ENCODE results near the gene TCEA3.
A peak's percentile ranks its signal among the peaks of the same experiment; 100 is the strongest.

TCEA3 gene

DNA sequence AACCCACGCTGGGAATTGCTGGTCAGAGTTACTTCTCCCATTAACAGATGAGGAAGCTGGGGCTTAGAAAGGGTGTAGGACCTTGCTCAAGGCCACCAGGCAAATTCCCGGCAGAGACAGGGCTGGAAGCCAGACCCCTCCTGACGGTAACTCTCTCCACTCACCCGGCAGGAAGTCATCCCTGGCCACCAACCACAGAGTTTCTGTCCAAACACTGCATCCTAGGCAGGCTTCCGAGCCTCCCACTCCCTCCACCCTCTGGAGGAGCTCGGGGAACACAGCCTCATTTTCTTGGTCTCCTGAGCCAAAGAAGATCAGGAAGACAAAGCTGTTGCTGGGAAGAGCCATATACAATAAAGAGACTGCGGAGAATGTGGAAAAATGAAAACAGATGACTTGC is 29.9 kb downstream of the TCEA3 start:
- peak overlapping the region; percentile 20 to 83 for H3K4ac ChIP-seq (ENCODE audit: low read depth in 1 of 2, low read length in 2 of 2)
- no peak overlapping the region for H3K23ac ChIP-seq (ENCODE audit: low read length in 2 of 2)
- whole genome bisulfite sequencing: 5% methylated on average over 6 of the region's 7 CpGs
- peaks cover 14% of the 10 kb centered on the region for H3K4me1 ChIP-seq (ENCODE audit: control insufficient read depth, insufficient read depth, low read depth, low read length)
- peak overlapping the region in 1 of 2 experiments; percentile 86 for H3K18ac ChIP-seq (ENCODE audit: low read depth in 1 of 2, low read length in 2 of 2)
- no peak overlapping the region for H4K91ac ChIP-seq (ENCODE audit: low read length)
- no peak overlapping the region for H2BK15ac ChIP-seq (ENCODE audit: low read depth, poor library complexity, severe bottlenecking)
- H2BK12ac ChIP-seq (ENCODE audit: low read length in 2 of 2): peak overlapping the region in 1 of 2 experiments; percentile 31
- H3K9ac ChIP-seq (ENCODE audit: low read length): peak overlapping the region; percentile 84
- H2AK5ac ChIP-seq (ENCODE audit: low read length, severe bottlenecking): peak overlapping the region; percentile 47
- peaks cover 0 to 32% of the 10 kb centered on the region in 2 experiments for H3K36me3 ChIP-seq (ENCODE audit: control insufficient read depth in 1 of 2, insufficient read depth in 2 of 2, low read depth in 1 of 2, low read length in 2 of 2)
- peak overlapping the region; percentile 75 for H2BK120ac ChIP-seq (ENCODE audit: low read depth, low read length)
- H2BK5ac ChIP-seq (ENCODE audit: low read depth, low read length, poor library complexity, severe bottlenecking): no peak overlapping the region
- H3K4me2 ChIP-seq (ENCODE audit: low read length, poor library complexity, severe bottlenecking): no peak overlapping the region
- H4K8ac ChIP-seq (ENCODE audit: low read length): no peak overlapping the region
- H3K9me3 ChIP-seq (ENCODE audit: control insufficient read depth, low read length): no peaks in the 10 kb centered on the region
- peak overlapping the region; percentile 89 for H3K27ac ChIP-seq (ENCODE audit: low read length, poor library complexity, severe bottlenecking)
- H3K14ac ChIP-seq (ENCODE audit: low read length in 2 of 2): no peak overlapping the region
- H2AFZ ChIP-seq (ENCODE audit: low read depth, low read length): no peak overlapping the region
- DNase-seq: peak; percentile 96
- peak overlapping the region in 1 of 2 experiments; percentile 52 for H3K4me3 ChIP-seq (ENCODE audit: insufficient read depth in 1 of 2, low read depth in 1 of 2, low read length in 2 of 2)
- no peaks in the 10 kb centered on the region for H3K27me3 ChIP-seq (ENCODE audit: control insufficient read depth in 1 of 2, insufficient read depth in 1 of 2, low read length in 2 of 2)
- no peaks in the 10 kb centered on the region for H3K79me1 ChIP-seq (replicated peaks; ENCODE audit: low read length, poor library complexity, severe bottlenecking)

- peaks cover 0 to 30% of the 10 kb centered on the region in 2 experiments for H3K36me3 ChIP-seq (ENCODE audit: control insufficient read depth in 1 of 2, insufficient read depth in 2 of 2, low read depth in 1 of 2, low read length in 2 of 2)
- no peaks in the 10 kb centered on the region for H3K27me3 ChIP-seq (ENCODE audit: control insufficient read depth in 1 of 2, insufficient read depth in 1 of 2, low read length in 2 of 2)
- H2BK120ac ChIP-seq (ENCODE audit: low read depth, low read length): peak overlapping the region; percentile 67
- peak overlapping the region; percentile 89 for H3K27ac ChIP-seq (ENCODE audit: low read length, poor library complexity, severe bottlenecking)
- H3K18ac ChIP-seq (ENCODE audit: low read depth in 1 of 2, low read length in 2 of 2): peak overlapping the region; percentile 92 to 94
- H2BK15ac ChIP-seq (ENCODE audit: low read depth, poor library complexity, severe bottlenecking): no peak overlapping the region
- peak overlapping the region; percentile 91 for H4K8ac ChIP-seq (ENCODE audit: low read length)
- peak overlapping the region; percentile 77 to 96 for H3K4ac ChIP-seq (ENCODE audit: low read depth in 1 of 2, low read length in 2 of 2)
- no peak overlapping the region for H3K14ac ChIP-seq (ENCODE audit: low read length in 2 of 2)
- H3K4me2 ChIP-seq (ENCODE audit: low read length, poor library complexity, severe bottlenecking): no peak overlapping the region
- 2% methylated on average over 4 of the region's 4 CpGs for WGBS
- peak overlapping the region in 1 of 2 experiments; percentile 30 for H3K4me3 ChIP-seq (ENCODE audit: insufficient read depth in 1 of 2, low read depth in 1 of 2, low read length in 2 of 2)
- H3K23ac ChIP-seq (ENCODE audit: low read length in 2 of 2): no peak overlapping the region
- peak; percentile 99 for DNase-seq
- H3K9me3 ChIP-seq (ENCODE audit: control insufficient read depth, low read length): no peaks in the 10 kb centered on the region
- no peak overlapping the region for H4K91ac ChIP-seq (ENCODE audit: low read length)
- H3K4me1 ChIP-seq (ENCODE audit: control insufficient read depth, insufficient read depth, low read depth, low read length): peaks cover 14% of the 10 kb centered on the region
- no peaks in the 10 kb centered on the region for H3K79me1 ChIP-seq (replicated peaks; ENCODE audit: low read length, poor library complexity, severe bottlenecking)
- H2AK5ac ChIP-seq (ENCODE audit: low read length, severe bottlenecking): peak overlapping the region; percentile 74
- peak overlapping the region; percentile 59 for H2BK5ac ChIP-seq (ENCODE audit: low read depth, low read length, poor library complexity, severe bottlenecking)
- H3K9ac ChIP-seq (ENCODE audit: low read length): peak overlapping the region; percentile 84
- H2AFZ ChIP-seq (ENCODE audit: low read depth, low read length): no peak overlapping the region
- peak overlapping the region in 1 of 2 experiments; percentile 69 for H2BK12ac ChIP-seq (ENCODE audit: low read length in 2 of 2)
Observed at GRCh38 chr1:23394181-23394580, 30.4 kb downstream of the TCEA3 start.

- peak overlapping the region; percentile 84 for H3K9ac ChIP-seq (ENCODE audit: low read length)
- H3K14ac ChIP-seq (ENCODE audit: low read length in 2 of 2): no peak overlapping the region
- 16% methylated on average over 15 of the region's 15 CpGs for WGBS
- H3K79me1 ChIP-seq (replicated peaks; ENCODE audit: low read length, poor library complexity, severe bottlenecking): no peaks in the 10 kb centered on the region
- peak; percentile 95 for DNase-seq
- H3K4me2 ChIP-seq (ENCODE audit: low read length, poor library complexity, severe bottlenecking): no peak overlapping the region
- no peak overlapping the region for H2AFZ ChIP-seq (ENCODE audit: low read depth, low read length)
- no peaks in the 10 kb centered on the region for H3K9me3 ChIP-seq (ENCODE audit: control insufficient read depth, low read length)
- peak overlapping the region; percentile 91 for H4K8ac ChIP-seq (ENCODE audit: low read length)
- H4K91ac ChIP-seq (ENCODE audit: low read length): peak overlapping the region; percentile 99
- peak overlapping the region; percentile 92 to 94 for H3K18ac ChIP-seq (ENCODE audit: low read depth in 1 of 2, low read length in 2 of 2)
- H2BK12ac ChIP-seq (ENCODE audit: low read length in 2 of 2): peak overlapping the region; percentile 69 to 100
- H2BK120ac ChIP-seq (ENCODE audit: low read depth, low read length): peak overlapping the region; percentile 67
- no peak overlapping the region for H3K23ac ChIP-seq (ENCODE audit: low read length in 2 of 2)
- H3K4me3 ChIP-seq (ENCODE audit: insufficient read depth in 1 of 2, low read depth in 1 of 2, low read length in 2 of 2): peak overlapping the region in 1 of 2 experiments; percentile 30
- H2BK5ac ChIP-seq (ENCODE audit: low read depth, low read length, poor library complexity, severe bottlenecking): peak overlapping the region; percentile 59
- H3K4ac ChIP-seq (ENCODE audit: low read depth in 1 of 2, low read length in 2 of 2): peak overlapping the region; percentile 77 to 96
- peaks cover 14% of the 10 kb centered on the region for H3K4me1 ChIP-seq (ENCODE audit: control insufficient read depth, insufficient read depth, low read depth, low read length)
- H2AK5ac ChIP-seq (ENCODE audit: low read length, severe bottlenecking): peak overlapping the region; percentile 74
- peaks cover 0 to 30% of the 10 kb centered on the region in 2 experiments for H3K36me3 ChIP-seq (ENCODE audit: control insufficient read depth in 1 of 2, insufficient read depth in 2 of 2, low read depth in 1 of 2, low read length in 2 of 2)
- H2BK15ac ChIP-seq (ENCODE audit: low read depth, poor library complexity, severe bottlenecking): peak overlapping the region; percentile 12
- H3K27ac ChIP-seq (ENCODE audit: low read length, poor library complexity, severe bottlenecking): peak overlapping the region; percentile 89
- no peaks in the 10 kb centered on the region for H3K27me3 ChIP-seq (ENCODE audit: control insufficient read depth in 1 of 2, insufficient read depth in 1 of 2, low read length in 2 of 2)
Observed at GRCh38 chr1:23393706-23394105, 30.8 kb downstream of the TCEA3 start.

GRCh38 chr1:23392125-23392855 is 32.3 kb downstream of the TCEA3 start:
- H3K4ac ChIP-seq (ENCODE audit: low read depth in 1 of 2, low read length in 2 of 2): peak overlapping the region in 1 of 2 experiments; percentile 5
- H3K9me3 ChIP-seq (ENCODE audit: control insufficient read depth, low read length): no peaks in the 10 kb centered on the region
- H3K14ac ChIP-seq (ENCODE audit: low read length in 2 of 2): peak overlapping the region in 1 of 2 experiments; percentile 55
- H3K18ac ChIP-seq (ENCODE audit: low read depth in 1 of 2, low read length in 2 of 2): peak overlapping the region; percentile 3 to 90
- peak; percentile 24 for DNase-seq
- no peak overlapping the region for H3K23ac ChIP-seq (ENCODE audit: low read length in 2 of 2)
- H2BK5ac ChIP-seq (ENCODE audit: low read depth, low read length, poor library complexity, severe bottlenecking): no peak overlapping the region
- H2AFZ ChIP-seq (ENCODE audit: low read depth, low read length): no peak overlapping the region
- H2BK15ac ChIP-seq (ENCODE audit: low read depth, poor library complexity, severe bottlenecking): no peak overlapping the region
- no peak overlapping the region for H3K4me2 ChIP-seq (ENCODE audit: low read length, poor library complexity, severe bottlenecking)
- peak overlapping the region; percentile 95 for H4K91ac ChIP-seq (ENCODE audit: low read length)
- peak overlapping the region; percentile 13 for H2AK5ac ChIP-seq (ENCODE audit: low read length, severe bottlenecking)
- no peak overlapping the region for H3K4me3 ChIP-seq (ENCODE audit: insufficient read depth in 1 of 2, low read depth in 1 of 2, low read length in 2 of 2)
- H4K8ac ChIP-seq (ENCODE audit: low read length): peak overlapping the region; percentile 5
- peak overlapping the region; percentile 38 to 98 for H2BK12ac ChIP-seq (ENCODE audit: low read length in 2 of 2)
- H2BK120ac ChIP-seq (ENCODE audit: low read depth, low read length): no peak overlapping the region
- peaks cover 0 to 27% of the 10 kb centered on the region in 2 experiments for H3K36me3 ChIP-seq (ENCODE audit: control insufficient read depth in 1 of 2, insufficient read depth in 2 of 2, low read depth in 1 of 2, low read length in 2 of 2)
- peaks cover 14% of the 10 kb centered on the region for H3K4me1 ChIP-seq (ENCODE audit: control insufficient read depth, insufficient read depth, low read depth, low read length)
- 76% methylated on average over 1 of the region's 2 CpGs for WGBS
- H3K27ac ChIP-seq (ENCODE audit: low read length, poor library complexity, severe bottlenecking): no peak overlapping the region
- H3K9ac ChIP-seq (ENCODE audit: low read length): no peak overlapping the region
- H3K79me1 ChIP-seq (replicated peaks; ENCODE audit: low read length, poor library complexity, severe bottlenecking): no peaks in the 10 kb centered on the region
- no peaks in the 10 kb centered on the region for H3K27me3 ChIP-seq (ENCODE audit: control insufficient read depth in 1 of 2, insufficient read depth in 1 of 2, low read length in 2 of 2)

All from mesenchymal stem cell (in vitro differentiated cells and primary cell).